AG10803 (cell line): Measurements from ENCODE around the gene TNFRSF19.

Experiments used
- DNase-seq: peaks from one replicate; pipeline ENCODE4 v3.0.0; 2010; ENCODE audit warnings: low read depth
- H3K4me3 ChIP-seq: 2 replicates; pipeline ENCODE4 v1.5.1; 2011; ENCODE audit warnings: mild to moderate bottlenecking, low read length, control low read depth
- TF ChIP-seq, protein P1 (sequence below): conservative IDR thresholded peaks from 2 replicates; pipeline ENCODE4 v1.5.1; 2011; ENCODE audit warnings: mild to moderate bottlenecking, low read length, control low read depth, inconsistent platforms

The TNFRSF19 gene

DNA sequence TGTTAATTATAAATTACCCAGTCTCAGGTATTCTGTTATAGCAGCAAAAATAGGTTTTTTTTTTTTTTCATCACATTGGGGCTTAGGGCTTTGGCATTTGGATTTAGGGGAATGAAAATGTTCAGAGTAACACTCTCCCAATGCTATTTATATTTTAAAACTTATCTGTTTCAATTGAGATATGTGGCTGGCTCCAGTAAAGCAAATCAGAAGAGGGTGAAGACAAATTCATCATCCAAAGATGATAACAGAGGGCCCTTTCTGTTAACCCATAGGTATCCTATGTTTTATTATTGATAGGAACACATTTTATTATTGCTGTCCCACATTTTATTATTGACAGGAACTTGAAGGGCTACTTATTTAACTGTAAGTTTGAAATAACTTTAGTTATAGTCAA is 20.5 kb upstream of the TNFRSF19 start:
- TF ChIP-seq, protein P1, sequence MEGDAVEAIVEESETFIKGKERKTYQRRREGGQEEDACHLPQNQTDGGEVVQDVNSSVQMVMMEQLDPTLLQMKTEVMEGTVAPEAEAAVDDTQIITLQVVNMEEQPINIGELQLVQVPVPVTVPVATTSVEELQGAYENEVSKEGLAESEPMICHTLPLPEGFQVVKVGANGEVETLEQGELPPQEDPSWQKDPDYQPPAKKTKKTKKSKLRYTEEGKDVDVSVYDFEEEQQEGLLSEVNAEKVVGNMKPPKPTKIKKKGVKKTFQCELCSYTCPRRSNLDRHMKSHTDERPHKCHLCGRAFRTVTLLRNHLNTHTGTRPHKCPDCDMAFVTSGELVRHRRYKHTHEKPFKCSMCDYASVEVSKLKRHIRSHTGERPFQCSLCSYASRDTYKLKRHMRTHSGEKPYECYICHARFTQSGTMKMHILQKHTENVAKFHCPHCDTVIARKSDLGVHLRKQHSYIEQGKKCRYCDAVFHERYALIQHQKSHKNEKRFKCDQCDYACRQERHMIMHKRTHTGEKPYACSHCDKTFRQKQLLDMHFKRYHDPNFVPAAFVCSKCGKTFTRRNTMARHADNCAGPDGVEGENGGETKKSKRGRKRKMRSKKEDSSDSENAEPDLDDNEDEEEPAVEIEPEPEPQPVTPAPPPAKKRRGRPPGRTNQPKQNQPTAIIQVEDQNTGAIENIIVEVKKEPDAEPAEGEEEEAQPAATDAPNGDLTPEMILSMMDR: no peak
- no peak overlapping the region for H3K4me3 ChIP-seq
- no peak for DNase-seq

DNA sequence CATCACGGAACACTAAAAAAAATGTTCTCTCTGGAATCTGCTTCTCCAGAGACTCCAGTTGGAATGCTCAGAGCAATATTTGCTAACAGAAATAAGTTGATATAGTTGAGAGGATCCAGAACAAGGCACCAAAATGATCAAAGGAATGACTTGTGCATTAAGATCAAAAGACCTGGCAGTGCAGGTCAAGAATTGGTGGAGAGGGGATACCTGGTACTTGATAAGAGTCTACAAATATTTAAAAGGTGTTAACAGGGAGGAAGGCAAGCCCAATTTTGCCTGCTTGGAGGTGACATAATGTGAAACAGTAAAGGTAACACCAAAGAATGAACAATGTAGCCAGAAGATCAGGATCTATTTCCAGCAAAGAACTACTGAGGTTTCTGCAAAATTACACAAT is 20.0 kb upstream of the TNFRSF19 start:
- TF ChIP-seq, protein P1: no peak

DNA sequence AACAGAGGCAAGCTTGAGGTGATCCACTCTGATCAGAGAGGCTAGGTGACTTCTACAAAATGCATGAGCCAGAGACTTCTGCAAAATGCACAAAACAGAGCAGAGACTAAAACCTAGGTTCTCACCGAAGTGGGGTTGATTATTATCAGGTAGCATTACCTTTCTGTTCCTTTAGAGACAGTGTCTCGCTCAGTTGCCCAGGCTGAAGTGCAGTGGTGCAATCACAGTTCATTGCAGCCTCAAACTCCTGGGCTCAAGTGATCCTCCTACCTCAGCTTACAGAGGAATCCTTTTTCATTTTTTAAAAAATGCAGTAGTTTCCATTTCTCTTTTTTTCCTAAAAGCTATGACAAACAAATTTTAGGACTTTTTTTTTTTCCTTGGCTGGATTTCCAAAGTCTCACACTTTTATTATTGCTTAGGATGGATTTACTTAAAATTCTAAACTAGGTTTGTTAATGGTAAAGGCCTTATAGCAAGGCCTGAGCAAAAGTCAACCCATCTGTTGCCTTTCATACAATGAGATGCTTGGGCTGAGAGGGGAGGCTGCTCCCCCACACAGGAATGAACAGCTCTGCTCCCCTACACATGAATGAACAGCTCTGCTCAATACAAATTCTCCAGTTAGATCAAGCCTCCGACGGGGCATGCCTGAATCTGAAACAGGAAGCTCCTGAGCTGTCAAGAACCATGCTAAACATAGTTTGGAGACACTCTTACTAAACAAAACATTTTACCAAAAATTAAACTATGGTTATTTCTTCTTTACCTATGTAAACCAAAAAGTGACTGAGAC is 18.8 kb upstream of the TNFRSF19 start:
- TF ChIP-seq, protein P1: no peak
- no peak overlapping the region for H3K4me3 ChIP-seq
- DNase-seq: no peak

More for the DNA sequence above, 20.0 kb upstream of the TNFRSF19 start:
- no peak for DNase-seq
- H3K4me3 ChIP-seq: no peak overlapping the region

DNA sequence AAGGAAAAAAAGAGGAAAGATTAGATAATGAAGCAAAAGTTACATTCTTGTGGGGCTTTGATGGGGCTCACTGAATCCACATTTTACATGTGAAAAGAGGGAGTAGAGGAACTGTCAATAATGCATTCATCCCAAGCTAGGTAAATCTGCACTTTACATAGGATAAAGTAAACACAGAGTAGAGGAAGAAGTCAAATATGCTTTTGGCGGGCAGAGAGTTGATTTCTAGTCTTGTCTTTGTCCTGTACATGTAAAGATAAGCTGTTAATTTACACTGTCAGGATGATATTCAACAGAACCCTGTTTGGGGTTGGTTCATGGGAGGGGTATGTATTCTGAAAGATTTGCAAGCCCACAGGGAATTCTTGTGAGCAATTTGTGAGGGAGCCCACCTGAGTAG is 18.0 kb upstream of the TNFRSF19 start:
- no peak for DNase-seq
- no peak overlapping the region for H3K4me3 ChIP-seq
- TF ChIP-seq, protein P1: no peak

DNA sequence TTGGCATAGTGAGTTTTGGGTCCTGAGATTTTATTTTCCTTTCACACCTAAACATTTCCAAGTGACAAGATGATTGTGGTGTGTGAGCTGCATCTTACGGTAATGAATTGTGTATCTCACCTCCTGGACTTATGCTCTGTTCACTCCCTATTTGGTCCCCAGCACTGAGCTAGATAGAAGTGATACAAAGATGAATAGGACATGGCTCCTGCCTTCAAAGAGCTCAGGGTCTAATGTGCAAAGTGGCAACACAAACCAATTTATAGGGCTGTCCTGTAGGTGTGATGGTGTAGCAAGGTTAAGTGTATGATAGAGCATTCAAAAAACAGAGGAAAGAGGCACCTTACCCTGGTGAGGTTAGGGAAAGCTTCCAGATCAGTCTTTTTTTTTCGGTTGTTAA is 17.6 kb upstream of the TNFRSF19 start:
- no peak for DNase-seq
- H3K4me3 ChIP-seq: no peak overlapping the region
- TF ChIP-seq, protein P1: no peak

DNA sequence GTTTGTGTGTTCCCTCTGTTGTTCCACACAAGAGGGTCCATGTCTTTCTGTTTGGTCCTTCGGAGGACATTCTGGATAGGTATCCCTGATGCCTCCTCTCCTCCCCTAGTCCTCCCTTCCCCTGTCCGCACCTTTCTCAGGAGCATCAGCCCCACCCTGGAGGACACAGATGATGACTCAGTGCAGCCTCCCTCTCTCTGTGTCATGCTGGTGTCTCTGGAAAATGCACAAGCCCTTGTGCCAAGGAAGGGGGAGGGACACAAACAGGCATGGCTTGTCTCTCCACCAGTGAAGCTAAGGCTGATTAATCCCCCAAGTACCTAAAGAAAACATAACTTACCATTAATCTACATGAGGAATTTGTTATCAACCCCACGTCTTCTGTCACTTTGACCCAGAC is 16.2 kb upstream of the TNFRSF19 start:
- no peak for DNase-seq
- H3K4me3 ChIP-seq: no peak overlapping the region
- TF ChIP-seq, protein P1: no peak

DNA sequence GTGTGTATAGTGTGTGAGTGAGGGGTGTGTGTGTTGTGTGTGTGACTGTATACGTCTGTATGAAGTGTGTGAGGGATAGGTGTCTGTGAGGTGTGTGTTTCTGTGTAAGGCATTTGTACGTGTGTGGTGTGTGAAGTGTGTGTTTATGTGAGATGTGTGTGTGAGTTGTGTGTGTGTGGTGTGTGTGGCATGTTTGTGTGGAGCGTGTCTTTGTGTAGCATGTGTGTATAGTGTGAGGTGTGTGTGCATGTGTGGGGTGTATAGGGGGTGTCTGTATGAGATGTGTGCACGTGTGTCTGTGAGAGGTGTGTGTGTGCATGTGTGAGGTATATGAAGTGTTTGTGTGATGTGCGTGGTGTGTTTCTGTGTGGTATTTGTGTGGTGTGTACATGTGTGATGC is 13.2 kb upstream of the TNFRSF19 start:
- DNase-seq: no peak
- no peak overlapping the region for H3K4me3 ChIP-seq
- TF ChIP-seq, protein P1: no peak
